ENCODE results near the gene VAMP5. TPM values are rescaled to one million over a fixed set of nuclear protein-coding genes. Genes with fewer than 3 reads are reported as not detected.

The VAMP5 gene
- total RNA-seq, 2 donors from 2014 or later = 27.1 to 42.8 TPM

GRCh38 chr2:85566265-85566664, 18.0 kb upstream of the VAMP5 start:
- no peak for DNase-seq (ENCODE audit: low spot score)
- TF ChIP-seq, protein P1, sequence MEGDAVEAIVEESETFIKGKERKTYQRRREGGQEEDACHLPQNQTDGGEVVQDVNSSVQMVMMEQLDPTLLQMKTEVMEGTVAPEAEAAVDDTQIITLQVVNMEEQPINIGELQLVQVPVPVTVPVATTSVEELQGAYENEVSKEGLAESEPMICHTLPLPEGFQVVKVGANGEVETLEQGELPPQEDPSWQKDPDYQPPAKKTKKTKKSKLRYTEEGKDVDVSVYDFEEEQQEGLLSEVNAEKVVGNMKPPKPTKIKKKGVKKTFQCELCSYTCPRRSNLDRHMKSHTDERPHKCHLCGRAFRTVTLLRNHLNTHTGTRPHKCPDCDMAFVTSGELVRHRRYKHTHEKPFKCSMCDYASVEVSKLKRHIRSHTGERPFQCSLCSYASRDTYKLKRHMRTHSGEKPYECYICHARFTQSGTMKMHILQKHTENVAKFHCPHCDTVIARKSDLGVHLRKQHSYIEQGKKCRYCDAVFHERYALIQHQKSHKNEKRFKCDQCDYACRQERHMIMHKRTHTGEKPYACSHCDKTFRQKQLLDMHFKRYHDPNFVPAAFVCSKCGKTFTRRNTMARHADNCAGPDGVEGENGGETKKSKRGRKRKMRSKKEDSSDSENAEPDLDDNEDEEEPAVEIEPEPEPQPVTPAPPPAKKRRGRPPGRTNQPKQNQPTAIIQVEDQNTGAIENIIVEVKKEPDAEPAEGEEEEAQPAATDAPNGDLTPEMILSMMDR (IDR thresholded peaks at IDR 0.05) = no peak
- no peak overlapping the region for H3K27ac ChIP-seq
- H3K4me1 ChIP-seq (ENCODE audit: control insufficient read depth in 1 of 2, low read depth in 2 of 2) = peaks cover 3 to 6% of the 10 kb centered on the region in 2 donors
- H3K36me3 ChIP-seq = no peaks in the 10 kb centered on the region
- no peak overlapping the region for H3K4me3 ChIP-seq
- no peaks in the 10 kb centered on the region for H3K9me3 ChIP-seq
- ATAC-seq (ENCODE audit: insufficient number of reproducible peaks, low FRiP score, low read depth) = no peak
- no peaks in the 10 kb centered on the region for H3K27me3 ChIP-seq (replicated peaks; ENCODE audit: insufficient read depth)

DNA sequence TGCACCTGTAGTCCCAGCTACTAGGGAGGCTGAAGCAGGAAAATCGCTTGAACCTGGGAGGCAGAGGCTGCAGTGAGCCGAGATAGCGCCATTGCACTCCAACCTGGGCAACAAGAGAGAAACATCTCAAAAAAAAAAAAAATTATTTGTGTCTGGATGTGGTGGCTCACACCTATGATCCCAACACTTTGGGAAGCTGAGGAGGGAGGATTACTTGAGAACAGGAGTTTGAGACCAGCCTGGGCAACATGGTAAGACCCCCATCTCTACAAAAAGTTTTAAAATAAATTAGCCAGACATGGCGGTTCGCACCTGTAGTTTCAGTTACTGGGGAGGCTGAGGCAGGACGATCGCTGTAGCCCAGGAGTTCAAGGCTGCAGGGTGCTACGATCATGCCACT, 8.5 kb upstream of the VAMP5 start:
- Histone ChIP-seq H3K9me3 (no peaks in the 10 kb centered on the region), H3K27ac (no peak overlapping the region), H3K4me3 (no peak overlapping the region), H3K27me3 (replicated peaks; ENCODE audit: insufficient read depth) (no peaks in the 10 kb centered on the region), H3K4me1 (ENCODE audit: control insufficient read depth in 1 of 2, low read depth in 2 of 2) (peaks cover 0 to 26% of the 10 kb centered on the region in 2 donors), H3K36me3 (no peaks in the 10 kb centered on the region)
- no peak for DNase-seq (ENCODE audit: low spot score)
- no peak for ATAC-seq (ENCODE audit: insufficient number of reproducible peaks, low FRiP score, low read depth)
- TF ChIP-seq, protein P1 (IDR thresholded peaks at IDR 0.05) = no peak

GRCh38 chr2:85577063-85577385, 7.2 kb upstream of the VAMP5 start:
- Histone ChIP-seq H3K27ac (no peak overlapping the region), H3K27me3 (replicated peaks; ENCODE audit: insufficient read depth) (no peaks in the 10 kb centered on the region), H3K4me1 (ENCODE audit: control insufficient read depth in 1 of 2, low read depth in 2 of 2) (peaks cover 0 to 26% of the 10 kb centered on the region in 2 donors), H3K9me3 (no peaks in the 10 kb centered on the region), H3K36me3 (no peaks in the 10 kb centered on the region), H3K4me3 (peak overlapping the region; percentile 54)
- ATAC-seq (ENCODE audit: insufficient number of reproducible peaks, low FRiP score, low read depth) (no peak), DNase-seq (ENCODE audit: low spot score) (no peak)
- TF ChIP-seq, protein P1 (IDR thresholded peaks at IDR 0.05) = no peak

- peak within 1 kb of the TSS; percentile 54 for H3K4me3 ChIP-seq
- DNase-seq (ENCODE audit: low spot score) (no peak), ATAC-seq (ENCODE audit: insufficient number of reproducible peaks, low FRiP score, low read depth) (no peak)
- TF ChIP-seq, protein P1 (IDR thresholded peaks at IDR 0.05) = no peak
- peaks cover 0 to 26% of the 10 kb centered on the region in 2 donors for H3K4me1 ChIP-seq (ENCODE audit: control insufficient read depth in 1 of 2, low read depth in 2 of 2)
- peak within 1 kb of the TSS; percentile 41 to 50 for H3K27ac ChIP-seq
- H3K9me3 ChIP-seq = no peaks in the 10 kb centered on the region
- no peaks in the 10 kb centered on the region for H3K36me3 ChIP-seq
- H3K27me3 ChIP-seq (replicated peaks; ENCODE audit: insufficient read depth) = no peaks in the 10 kb centered on the region
Observed at GRCh38 chr2:85577386-85578242, 6.6 kb upstream of the VAMP5 start, which contains the start of gene VAMP8. VAMP8 (plus strand) TSS chr2:85577586; CDS start chr2:85577647, 61 bp downstream.

DNA sequence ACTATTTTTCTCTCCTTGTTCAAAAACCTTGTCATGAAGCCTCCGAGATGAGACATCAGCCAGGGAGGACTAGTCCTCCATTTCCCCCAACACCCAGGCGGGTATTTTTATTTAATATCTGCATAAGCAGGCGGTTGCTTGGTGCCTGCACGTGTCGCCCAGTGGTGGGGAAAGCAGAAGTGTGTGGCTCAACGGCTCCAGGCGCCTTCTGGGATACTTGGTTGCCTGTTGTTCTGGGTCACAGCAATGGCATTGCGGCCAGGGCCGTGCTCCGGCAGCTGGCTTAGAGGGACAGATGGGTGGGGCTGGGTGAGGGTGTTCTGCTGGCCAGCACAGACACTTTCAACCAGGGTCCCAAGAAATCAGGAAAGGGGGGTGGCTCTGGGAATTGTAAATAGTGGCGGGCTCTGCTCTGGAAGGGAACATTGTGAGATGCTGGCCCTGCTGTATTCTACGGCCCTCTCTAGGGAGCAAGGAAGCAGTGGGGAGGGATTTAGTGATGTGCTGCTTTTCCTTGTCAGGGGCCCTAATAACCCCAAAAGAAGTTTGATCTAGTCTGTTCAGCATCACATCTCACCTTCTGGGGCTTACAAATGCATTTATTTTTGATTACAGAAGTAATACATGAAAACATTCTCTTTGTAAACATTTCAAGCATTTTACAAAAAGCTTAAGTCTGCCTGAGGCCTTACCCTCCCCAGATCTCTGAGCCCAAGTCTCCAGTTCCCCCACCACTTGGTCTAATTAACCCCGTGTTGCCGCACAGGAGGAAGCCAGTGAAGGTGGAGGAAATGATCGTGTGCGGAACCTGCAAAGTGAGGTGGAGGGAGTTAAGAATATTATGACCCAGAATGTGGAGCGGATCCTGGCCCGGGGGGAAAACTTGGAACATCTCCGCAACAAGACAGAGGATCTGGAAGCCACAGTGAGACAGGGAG, 5.7 kb upstream of the VAMP5 start:
- Histone ChIP-seq H3K36me3 (no peaks in the 10 kb centered on the region), H3K9me3 (no peaks in the 10 kb centered on the region), H3K4me1 (ENCODE audit: control insufficient read depth in 1 of 2, low read depth in 2 of 2) (peaks cover 0 to 27% of the 10 kb centered on the region in 2 donors), H3K27ac (peak overlapping the region; percentile 41 to 50), H3K4me3 (peak overlapping the region; percentile 54), H3K27me3 (replicated peaks; ENCODE audit: insufficient read depth) (no peaks in the 10 kb centered on the region)
- no peak for ATAC-seq (ENCODE audit: insufficient number of reproducible peaks, low FRiP score, low read depth)
- TF ChIP-seq, protein P1 (IDR thresholded peaks at IDR 0.05) = no peak
- DNase-seq (ENCODE audit: low spot score) = no peak

Data from thoracic aorta (tissue), 2 donors.